ENCODE data around the gene DIP2C. TPM values are rescaled to one million over a fixed set of nuclear protein-coding genes. Genes with fewer than 3 reads are reported as not detected.

Gene DIP2C
- total RNA-seq, 1 donor from 2014 or later = 18.4 TPM

DNA sequence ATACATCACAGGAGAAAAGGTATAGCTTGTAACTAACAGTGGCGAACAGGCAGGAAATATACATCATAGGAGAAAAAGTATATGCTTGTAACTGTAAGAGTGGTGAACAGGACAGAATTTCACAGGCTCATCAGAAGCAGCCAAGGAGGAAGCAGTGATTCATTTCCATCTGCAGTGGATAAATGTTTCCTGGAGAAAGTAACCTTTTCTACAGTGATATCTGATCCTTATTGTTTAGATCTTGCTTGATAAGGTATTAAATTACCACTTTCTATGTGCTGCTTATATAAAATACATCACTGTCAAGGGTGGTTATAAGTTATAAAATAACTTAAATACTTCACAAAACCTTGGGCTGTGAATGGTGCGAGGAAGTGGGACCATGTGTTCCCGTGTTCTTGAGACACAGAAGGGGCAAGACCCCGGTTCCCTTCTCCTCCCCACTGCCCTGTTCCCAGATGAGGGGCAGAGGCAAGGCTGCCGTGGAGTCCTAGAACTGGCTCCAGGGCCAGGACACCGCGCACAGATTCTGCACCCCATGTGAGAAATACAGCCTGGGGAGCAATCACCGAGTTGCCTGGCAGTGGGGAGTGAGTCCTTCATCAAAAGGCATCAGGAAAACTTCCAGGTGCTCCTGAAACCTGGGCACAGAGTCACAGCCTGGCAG is 135.2 kb downstream of the DIP2C start:
- no peak overlapping the region for H3K4me3 ChIP-seq
- no peaks in the 10 kb centered on the region for H3K27me3 ChIP-seq
- no peak for DNase-seq (ENCODE audit: extremely low spot score in 2 of 2)
- no peaks in the 10 kb centered on the region for H3K36me3 ChIP-seq
- intact Hi-C loops (cut with DNase I) = no loop called here
- H3K4me1 ChIP-seq = peaks cover 25% of the 10 kb centered on the region
- no peak overlapping the region for H3K27ac ChIP-seq
- TF ChIP-seq POLR2AphosphoS5 (IDR thresholded peaks at IDR 0.05; ENCODE audit: insufficient read depth in 1 of 2, low read depth in 1 of 2) (no peak), CTCF (IDR thresholded peaks at IDR 0.05) (no peak), POLR2A (IDR thresholded peaks at IDR 0.05) (no peak)
- H3K9me3 ChIP-seq = no peaks in the 10 kb centered on the region

GRCh38 chr10:553233-553632 is 136.2 kb downstream of the DIP2C start:
- H3K4me1 ChIP-seq = peaks cover 18% of the 10 kb centered on the region
- intact Hi-C loops (cut with DNase I) = no loop called here
- H3K27me3 ChIP-seq = no peaks in the 10 kb centered on the region

DNA sequence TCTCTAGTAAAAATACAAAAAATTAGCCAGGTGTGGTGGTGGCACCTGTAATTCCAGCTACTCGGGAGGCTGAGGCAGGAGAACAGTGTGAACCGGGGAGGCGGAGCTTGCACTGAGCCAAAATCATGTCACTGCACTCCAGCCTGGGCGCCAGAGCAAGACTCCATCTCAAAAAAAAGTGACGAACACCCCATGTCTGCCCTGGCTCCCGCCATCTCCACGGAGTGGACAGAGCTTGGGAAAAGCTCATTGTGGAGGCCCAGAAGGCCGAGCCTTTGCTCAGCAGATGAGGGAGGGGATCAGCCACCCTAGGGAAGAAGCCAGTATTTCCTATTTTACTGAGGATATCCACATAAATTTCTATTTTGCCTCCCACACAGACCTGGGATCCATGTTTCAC is 136.8 kb downstream of the DIP2C start:
- Histone ChIP-seq H3K4me1 (peaks cover 17% of the 10 kb centered on the region), H3K9me3 (no peaks in the 10 kb centered on the region), H3K4me3 (no peak overlapping the region), H3K27ac (no peak overlapping the region), H3K36me3 (no peaks in the 10 kb centered on the region), H3K27me3 (no peaks in the 10 kb centered on the region)
- no peak for DNase-seq (ENCODE audit: extremely low spot score in 2 of 2)
- intact Hi-C loops (cut with DNase I) = no loop called here
- no peak for TF ChIP-seq POLR2A (IDR thresholded peaks at IDR 0.05)

More at GRCh38 chr10:553233-553632, 136.2 kb downstream of the DIP2C start:
- DNase-seq (ENCODE audit: extremely low spot score in 2 of 2) = no peak
- H3K4me3 ChIP-seq = no peak overlapping the region
- H3K27ac ChIP-seq = no peak overlapping the region
- H3K36me3 ChIP-seq = no peaks in the 10 kb centered on the region
- TF ChIP-seq POLR2AphosphoS5 (IDR thresholded peaks at IDR 0.05; ENCODE audit: insufficient read depth in 1 of 2, low read depth in 1 of 2) = no peak
- no peak for TF ChIP-seq CTCF (IDR thresholded peaks at IDR 0.05)
- TF ChIP-seq POLR2A (IDR thresholded peaks at IDR 0.05) = no peak
- H3K9me3 ChIP-seq = no peaks in the 10 kb centered on the region

DNA sequence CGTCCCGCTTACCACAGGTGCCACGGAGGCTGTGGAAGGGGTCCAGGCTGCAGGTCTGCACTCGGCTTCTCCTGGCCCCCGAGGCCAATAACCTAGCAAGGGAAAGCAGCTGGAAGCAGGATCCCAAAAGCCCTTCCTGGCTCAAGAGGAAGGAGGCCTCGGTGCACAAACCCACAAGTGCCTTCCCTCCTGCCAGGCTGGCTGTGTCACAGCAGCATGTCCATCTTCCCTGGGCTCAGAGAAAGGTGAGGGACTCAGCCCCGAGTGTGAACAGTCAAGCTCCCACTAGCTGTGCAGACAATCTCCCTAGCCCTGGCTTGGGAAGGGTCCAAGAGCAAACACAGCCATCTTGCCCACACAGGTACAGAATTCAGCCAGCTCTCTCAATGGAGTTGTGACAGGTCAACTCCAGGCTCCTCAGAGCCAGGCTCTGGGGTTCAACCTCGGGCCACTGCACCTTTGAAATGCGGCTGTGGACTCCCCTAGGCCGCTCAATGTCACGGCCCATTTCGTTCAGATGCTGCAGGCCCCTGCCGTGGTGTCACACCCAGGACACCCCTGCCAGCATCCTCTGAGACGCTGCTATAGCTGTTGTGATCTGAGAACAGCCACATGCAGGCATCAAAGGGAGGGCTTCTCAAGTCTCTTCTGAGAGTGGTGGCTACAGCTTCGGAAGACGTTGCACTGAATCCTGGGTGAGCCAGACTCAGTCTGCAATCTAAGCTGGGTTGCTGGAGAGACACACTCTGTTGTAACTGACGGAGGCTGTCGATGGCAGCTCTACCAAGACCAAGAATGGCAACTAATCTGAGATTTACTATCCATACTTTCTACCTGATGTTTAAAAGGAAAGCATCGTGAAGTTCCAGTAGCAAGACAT is 137.9 kb downstream of the DIP2C start:
- no peak for DNase-seq (ENCODE audit: extremely low spot score in 2 of 2)
- no peak overlapping the region for H3K4me3 ChIP-seq
- peaks cover 19% of the 10 kb centered on the region for H3K4me1 ChIP-seq
- TF ChIP-seq POLR2AphosphoS5 (IDR thresholded peaks at IDR 0.05; ENCODE audit: insufficient read depth in 1 of 2, low read depth in 1 of 2) (no peak), POLR2A (IDR thresholded peaks at IDR 0.05) (no peak), CTCF (IDR thresholded peaks at IDR 0.05) (no peak)
- H3K27ac ChIP-seq = no peak overlapping the region
- no peaks in the 10 kb centered on the region for H3K9me3 ChIP-seq
- intact Hi-C loops (cut with DNase I) = no loop called here
- no peaks in the 10 kb centered on the region for H3K36me3 ChIP-seq
- H3K27me3 ChIP-seq = no peaks in the 10 kb centered on the region

DNA sequence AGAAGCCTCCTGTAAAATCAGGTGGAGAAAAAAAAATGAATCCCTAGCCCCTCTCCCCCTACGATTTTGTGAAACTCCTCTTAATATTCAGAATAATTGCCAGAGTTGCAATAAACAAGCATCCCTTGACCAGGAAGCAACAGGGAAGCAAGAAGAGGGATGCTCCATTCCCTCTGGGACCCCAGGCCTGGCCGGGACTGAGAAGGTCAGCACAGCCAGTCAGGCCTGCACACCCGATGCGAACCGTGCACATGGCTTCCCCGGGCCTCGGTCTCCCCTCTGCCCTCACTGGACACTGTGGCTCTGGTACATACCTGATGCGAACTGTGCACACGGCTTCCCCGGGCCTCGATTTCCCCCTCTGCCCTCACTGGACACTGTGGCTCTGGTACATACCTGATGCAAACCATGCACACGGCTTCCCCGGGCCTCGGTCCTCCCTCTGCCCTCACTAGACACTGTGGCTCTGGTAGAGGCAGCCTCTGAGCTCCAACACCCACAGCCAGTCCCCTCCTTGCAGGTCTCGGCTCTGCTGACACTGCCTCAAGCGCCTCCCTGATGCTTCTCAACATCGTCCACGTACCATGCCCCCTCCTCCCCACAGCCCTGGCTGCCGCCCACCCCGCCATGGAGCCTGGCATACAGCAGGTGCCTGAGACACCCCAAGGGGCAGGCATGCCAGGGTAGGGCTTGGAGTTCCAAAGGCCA is 138.6 kb downstream of the DIP2C start:
- no peak for TF ChIP-seq POLR2A (IDR thresholded peaks at IDR 0.05)
- no peak for TF ChIP-seq POLR2AphosphoS5 (IDR thresholded peaks at IDR 0.05; ENCODE audit: insufficient read depth in 1 of 2, low read depth in 1 of 2)
- no peak for TF ChIP-seq CTCF (IDR thresholded peaks at IDR 0.05)
- H3K4me1 ChIP-seq = peaks cover 19% of the 10 kb centered on the region
- H3K27ac ChIP-seq = no peak overlapping the region
- no peaks in the 10 kb centered on the region for H3K27me3 ChIP-seq
- no peak overlapping the region for H3K4me3 ChIP-seq
- intact Hi-C loops (cut with DNase I) = no loop called here
- no peak for DNase-seq (ENCODE audit: extremely low spot score in 2 of 2)
- H3K9me3 ChIP-seq = no peaks in the 10 kb centered on the region
- no peaks in the 10 kb centered on the region for H3K36me3 ChIP-seq
